HG03064 (cell line): ENCODE results near the gene FOXN1.
A peak's percentile ranks its signal among the peaks of the same experiment; 100 is the strongest.

ENCODE experiments used
- ATAC-seq: cut with Tn5 transposase; IDR thresholded peaks from one replicate; pipeline ENCODE4 v1.9.1; 2021; ENCODE audit warnings: low read depth; ENCODE audit not compliant: unreplicated experiment

FOXN1 gene

DNA sequence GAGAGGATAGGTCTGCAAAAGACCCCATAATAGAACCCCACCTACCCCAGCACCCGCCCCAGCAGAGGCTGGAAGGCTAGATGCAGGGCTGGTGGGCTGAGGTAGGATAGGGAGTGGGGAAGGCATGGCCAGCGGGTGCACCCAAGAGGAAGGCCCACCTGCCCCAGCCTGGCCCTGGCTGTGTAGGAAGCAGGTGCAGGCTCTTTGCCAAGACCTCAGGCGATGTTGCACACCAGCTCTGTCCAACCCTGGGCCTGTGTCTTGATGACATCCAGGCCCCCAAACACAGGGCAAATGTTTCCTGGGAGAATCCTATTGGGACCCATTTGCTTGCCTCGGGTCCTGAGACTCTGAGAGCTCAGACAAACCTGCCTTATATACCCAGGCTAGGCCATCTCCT, 34.1 kb downstream of the FOXN1 start:
- ATAC-seq, result no peak

DNA sequence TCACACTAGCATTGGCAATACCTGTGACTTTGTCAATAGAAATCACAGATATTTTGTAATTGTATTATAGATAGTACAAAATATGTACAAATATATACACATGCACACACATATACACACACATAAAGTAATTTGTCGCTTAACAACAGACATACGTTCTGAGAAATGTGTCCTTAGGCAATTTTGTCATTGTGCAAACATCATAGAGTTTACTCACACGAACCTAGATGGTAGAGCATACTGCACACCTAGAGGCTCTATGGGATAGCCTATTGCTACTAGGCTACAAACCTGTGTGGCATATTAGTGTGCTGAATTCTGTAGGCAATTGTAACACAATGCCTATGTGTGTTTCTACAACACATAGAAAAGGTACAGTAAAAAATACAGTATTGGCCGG, 35.3 kb downstream of the FOXN1 start:
- no peak for ATAC-seq

DNA sequence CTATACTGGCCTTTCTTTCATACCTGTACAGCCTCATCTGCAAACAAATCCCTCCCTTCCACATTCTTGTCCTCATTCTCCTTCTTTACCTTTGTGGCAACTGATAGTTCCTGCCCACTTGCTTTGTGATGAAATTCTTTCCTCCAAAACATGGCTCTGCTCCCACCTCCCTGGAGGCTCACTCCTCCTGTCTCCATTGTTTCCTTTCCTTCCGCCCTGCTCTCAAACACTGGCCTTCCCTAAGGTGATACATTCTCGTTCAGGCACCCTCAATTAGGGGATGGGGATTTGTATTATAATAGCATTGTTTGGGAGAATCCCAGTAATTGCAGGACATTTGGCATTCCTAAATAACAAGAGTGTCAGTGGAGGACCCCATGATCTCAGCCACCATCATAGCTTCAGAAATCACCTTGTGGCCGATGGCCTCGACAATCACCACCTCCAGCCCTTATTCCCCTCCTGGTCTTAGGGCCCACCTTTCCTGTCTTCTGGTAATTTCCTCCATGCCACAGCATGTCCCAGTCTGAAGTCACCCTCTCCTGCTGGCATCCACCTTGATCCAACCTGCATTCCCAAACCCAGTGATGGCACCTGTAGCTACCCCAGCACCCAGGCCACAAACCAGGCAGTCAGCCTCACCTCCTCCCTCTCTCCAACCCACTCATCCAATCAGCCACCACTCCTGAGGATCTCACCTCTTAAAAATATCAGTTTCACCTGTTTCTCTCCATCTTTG, 38.4 kb downstream of the FOXN1 start:
- ATAC-seq, result no peak

DNA sequence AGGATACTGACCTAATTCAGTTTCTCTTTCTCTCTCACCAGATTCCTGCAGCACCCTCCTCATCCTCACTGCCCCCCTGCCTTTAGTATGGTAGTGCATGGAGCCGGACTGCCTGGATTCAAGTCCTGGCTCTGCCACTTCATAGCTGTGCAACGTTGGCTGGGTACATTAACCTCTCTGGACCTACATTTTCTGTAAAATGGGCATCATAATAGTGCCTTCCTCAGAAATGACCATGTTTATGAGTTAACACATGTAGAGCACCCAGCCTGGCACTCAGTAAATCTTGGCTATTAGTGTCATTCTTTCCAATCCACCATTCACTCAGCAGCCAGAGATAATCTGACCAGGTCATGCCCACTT, 39.0 kb downstream of the FOXN1 start:
- ATAC-seq, result no peak

DNA sequence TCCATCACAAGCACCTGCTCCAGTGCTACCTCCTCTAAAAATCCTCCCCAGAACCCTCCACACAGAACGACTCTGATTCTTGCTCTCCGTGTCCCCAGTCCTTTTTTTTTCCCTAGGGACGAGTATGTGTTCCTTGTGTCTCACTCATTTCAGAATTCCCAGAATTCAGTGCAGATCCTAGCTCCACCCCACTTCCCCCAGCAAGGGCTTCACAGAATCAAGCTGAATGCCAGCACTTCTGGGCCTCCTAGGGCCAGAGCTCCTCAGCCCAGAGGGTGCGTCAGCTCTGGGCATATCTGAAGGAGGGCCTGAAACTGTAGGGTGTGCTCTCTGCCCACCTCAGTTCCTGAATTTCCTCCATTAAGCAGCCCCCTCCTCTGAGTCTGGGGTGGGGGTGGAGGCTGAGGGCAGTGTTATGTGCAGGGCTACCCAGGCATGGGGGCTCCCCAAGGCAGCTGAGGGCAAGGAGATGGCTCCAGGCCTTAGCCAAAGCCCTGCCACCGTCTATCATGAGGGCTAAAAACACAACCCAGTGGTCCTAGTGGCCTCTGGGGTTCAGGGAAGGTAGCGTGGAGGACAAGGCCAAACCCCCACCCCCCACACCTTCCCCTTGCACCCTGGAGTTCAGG, 39.8 kb downstream of the FOXN1 start:
- no peak for ATAC-seq

DNA sequence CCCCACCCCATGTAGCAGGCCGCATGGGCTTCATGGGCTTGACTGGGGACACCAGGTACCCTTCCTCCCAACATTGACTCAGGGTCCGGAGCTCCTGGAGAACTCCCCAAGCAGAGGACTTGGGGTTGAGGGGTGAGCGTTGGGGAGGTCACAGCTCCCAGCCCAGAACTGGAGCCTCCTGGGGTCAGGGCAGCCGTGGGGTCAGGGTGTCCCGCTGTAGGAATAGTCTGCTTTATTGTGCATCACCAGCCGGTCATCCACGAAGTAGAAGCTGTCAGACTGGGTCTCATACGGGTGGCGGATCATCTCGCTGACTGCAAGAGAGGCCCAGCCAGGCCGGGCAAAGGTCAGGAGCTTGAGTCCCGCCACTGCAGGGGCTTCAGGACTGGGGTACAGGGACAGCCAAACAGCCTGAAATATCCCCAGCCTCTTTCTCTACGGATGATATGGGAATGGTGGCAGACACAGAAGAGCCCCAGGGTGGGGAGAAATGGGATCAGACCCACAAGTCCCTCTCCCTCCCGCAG, 41.0 kb downstream of the FOXN1 start:
- no peak for ATAC-seq

DNA sequence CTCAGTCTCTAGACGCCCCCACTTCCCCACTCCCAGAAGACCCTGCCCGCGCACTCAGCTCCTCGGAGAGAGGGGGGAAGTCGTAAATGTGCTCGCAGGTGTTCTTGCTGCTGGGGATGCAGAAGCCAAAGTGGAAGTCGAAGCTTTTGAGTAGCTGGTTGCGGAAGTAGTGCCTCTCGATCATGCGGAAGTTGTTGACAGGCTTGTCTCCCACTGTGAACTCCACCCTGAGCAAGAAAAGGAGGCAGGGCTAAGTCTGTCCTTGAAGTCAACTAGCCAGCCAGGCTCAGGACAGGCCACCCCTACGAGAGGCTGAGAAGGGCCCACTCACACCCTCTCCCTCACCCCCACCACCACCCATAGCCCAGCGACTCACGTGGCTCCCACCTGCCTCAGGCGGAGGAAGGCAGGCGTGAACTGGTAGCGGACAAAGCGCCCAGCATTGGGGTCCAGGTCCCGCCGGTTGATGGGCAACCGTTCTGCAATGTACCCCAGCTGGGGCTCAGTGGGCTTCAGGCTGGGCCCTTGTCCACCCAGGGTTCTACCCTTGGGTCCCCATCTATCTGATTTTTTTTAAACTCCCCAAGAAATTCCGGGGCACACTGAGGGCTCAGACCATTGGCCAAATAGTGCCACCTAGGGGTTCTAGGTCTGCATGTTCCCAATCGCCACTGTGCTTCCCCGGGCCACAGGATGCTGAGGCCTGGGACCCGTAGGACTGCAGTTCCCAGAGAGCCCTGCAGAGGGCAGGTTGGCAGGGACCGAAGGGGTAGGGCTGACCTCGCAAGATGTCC, 41.7 kb downstream of the FOXN1 start:
- no peak for ATAC-seq

DNA sequence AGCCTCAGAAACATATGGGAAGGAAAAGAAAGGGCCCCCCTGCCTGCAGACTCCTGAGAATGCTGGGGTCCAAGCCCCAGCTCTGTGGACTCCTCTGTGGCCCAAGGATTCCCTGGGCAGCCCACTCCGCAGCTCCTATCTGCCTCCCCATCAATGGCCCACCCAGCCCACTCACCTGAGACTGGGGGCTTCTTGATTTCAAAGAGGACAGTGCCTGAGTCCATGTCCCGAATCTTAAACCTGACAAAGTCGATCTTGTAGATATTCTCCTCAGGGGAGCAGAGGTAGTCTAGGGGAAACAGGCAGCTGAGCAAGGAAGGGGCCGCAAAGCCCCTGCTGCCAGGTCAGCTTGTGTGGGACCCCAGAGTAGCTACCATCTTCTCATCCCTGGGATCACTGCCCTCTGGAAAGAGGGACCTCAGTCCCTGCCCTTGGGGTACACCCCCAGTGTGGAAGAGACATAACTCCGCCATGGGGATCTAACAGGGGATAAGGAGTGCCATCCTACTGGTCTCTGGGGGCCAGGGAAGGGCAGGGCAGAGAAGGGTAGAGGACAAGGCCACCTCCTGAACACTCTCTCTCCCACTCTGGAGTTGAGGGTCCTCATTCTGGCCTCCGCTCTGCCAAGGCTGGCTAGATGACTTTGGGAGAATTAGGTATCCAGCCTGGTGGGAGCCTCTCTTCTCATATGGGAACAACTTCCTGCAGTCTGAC, 42.4 kb downstream of the FOXN1 start:
- ATAC-seq, result no peak

DNA sequence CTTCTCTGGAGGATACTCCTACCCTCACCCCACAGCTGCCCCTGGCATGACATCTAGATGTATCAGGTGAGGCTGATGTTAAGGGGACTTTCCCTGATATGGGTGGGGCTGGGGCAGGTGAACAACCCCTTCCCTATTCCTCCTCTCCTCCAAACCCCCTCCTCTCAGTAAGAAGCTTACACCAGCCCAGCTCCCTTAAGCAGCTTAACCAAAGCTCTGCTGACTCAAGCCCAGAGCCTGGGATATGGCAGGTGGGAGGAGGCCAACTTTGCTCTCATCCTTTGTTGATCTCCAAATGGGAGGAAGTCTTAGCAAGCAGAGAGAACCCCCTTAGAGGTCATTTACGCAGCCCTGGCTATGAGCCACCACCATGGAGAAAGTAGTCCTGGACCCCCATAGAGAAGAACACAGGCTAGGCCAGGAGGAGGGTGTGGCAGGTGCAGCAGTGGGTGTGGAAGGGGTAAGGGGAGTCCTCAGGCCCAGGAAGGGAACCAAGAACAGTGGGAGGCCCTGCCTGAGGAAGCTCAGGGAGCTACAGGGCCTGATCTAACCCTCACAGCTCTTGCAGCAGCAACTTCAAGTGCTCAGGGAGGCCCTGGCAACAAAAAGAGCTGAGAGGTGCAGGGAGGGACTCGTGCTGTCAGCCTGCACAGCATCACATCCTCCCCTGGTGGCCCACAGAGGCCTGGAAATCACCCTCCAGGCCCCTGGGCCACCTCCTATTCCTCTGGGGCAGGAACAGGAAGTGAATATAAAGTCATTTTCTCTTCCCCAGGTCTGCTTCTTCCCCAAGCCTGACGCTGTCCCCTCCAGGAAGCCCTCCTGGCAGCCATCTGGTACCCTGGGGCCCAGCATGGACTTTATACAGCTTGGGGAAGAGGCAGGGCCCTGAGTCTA, 43.3 kb downstream of the FOXN1 start:
- no peak for ATAC-seq

DNA sequence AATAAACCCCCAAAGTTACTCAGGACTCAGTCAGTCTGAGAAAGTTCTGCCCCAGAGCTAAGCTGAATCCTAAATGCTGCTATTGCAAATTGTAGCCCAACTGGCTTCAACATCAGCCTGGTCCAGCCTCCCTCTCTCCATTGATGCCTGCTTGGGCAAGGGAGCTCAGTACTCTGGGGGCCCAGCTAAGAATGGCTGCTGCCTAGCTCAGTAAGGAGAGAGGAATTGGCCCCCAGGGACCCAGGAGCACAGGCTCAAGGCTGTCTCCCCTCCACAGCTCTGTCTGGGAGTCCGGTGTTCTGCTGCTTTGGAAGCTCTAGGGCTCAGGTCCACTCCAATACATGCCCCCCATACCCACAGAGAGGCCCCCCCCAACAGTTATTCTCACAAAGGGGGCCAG, 44.7 kb downstream of the FOXN1 start:
- ATAC-seq, result no peak

DNA sequence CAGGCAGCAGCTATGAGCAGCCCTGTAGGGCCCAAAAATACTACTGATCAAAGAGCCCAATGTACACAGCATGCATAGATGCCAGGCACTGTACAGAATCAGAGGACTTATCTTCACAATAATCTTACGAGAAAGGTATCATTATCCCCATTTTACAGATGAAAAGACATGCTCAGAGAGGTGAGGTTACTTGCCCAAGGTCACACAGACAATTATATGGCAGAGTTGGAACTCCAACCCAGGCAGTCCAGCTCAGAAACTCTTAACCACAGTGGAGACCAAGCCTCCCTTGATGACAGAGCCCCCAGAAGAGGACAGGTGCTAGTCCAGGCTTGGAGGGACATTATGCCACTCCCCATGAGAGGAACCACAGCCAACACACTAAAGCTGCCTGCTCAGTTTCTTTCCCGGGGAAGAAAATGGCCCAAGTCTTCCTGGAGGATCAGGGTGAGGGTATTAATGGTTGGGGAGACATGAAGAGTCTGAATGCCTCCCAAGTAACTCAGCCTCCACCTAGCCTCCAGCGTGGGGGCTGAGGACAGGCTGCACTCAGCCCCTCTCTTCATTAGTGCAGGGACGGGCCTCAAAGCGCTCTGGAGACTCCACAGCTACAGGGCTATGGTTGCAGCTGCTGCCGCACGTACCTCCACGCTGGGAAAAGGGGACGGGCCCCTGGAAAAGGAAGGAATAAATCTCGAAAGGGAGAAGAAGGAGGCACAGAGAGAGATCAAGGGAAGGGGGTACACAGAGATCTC, 45.5 kb downstream of the FOXN1 start:
- ATAC-seq, result no peak

DNA sequence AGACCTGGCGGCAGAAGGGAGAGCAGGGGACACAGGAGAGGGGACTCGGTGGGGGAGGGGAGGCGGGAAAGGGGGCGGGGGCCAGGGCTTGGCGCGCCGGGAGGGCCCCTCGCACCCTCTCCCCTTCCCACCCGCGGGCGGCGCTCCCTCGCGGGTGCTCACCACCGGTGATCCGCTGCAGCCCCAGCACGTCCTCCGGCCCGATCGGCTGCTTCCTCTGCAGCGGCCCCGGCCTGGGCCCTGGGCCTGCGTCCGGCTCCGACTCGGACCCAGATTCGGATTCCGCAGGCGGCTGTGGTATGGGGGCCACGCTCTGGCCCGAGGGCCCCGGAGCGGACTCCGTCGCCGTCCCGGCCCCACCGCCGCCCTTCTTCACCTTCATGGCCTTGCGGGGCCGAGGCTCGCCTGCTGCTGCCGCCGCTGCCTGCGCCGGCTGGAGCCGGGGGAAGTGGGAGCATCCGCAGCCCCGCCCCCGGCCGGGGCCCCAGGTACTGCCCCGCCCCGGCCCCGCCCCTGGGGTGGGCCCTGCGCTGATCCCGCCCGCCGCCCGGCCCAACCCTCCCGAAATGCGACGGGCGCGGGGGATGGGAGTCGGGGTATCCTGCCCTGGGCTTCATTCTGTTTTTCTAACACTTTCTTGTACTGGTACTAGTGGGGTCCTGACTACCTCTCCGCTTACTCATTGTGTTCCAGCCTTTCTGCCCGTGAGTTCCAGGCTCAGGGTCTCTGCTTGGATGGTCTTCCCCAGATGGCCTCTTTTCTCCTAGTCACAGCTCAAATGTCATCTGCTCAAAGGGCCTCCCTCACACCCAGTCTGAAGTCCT, 46.2 kb downstream of the FOXN1 start, which contains the start of gene UNC119:
TSS of gene UNC119 (minus strand) at position 449 of the 824 bp plus-strand sequence. CDS start at position 382, 67 bp downstream.
- peak; percentile 56 for ATAC-seq

DNA sequence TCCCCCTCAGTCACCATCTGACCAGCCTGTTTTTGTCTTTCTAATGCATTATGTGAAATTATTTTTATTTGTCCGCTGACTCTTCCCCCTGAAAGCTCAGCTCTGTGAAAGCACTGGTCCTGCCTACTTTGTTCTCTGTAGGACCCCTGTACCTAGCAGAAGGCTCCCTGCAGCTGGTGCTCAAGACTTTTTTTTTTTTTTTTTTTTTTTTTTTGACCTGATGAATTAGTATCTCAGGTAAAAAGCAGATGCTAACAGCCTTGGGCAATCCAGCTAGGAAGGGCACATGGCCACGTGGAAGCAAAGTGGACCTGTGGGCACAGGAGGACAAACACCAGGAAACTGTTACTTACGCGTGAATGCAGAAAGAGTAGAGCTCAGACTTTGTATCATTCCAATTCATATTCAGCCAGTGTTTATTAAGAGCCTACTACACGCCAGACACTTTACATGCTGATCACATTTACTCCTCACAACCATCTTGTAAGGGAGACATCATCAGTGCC, 46.9 kb downstream of the FOXN1 start:
- no peak for ATAC-seq

DNA sequence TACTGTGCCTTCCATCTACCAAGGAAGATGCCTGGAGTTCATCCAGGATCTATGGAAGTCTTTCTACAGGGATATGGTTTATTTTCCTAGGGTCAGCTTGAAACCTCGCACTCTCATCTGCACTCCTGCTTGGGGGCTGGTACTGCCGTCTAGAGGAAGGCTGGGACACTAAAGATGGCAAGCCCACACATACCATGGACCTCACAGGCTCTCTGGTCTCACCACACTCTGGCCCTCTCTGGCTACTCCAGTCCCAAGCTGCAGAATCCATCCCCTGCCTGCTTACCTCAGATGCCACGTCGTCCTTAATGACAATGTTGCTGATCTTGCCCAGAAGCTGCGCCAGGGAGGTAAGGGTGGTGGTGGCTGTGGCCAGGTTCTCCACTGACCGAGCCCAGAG, 48.4 kb downstream of the FOXN1 start:
- no peak for ATAC-seq

DNA sequence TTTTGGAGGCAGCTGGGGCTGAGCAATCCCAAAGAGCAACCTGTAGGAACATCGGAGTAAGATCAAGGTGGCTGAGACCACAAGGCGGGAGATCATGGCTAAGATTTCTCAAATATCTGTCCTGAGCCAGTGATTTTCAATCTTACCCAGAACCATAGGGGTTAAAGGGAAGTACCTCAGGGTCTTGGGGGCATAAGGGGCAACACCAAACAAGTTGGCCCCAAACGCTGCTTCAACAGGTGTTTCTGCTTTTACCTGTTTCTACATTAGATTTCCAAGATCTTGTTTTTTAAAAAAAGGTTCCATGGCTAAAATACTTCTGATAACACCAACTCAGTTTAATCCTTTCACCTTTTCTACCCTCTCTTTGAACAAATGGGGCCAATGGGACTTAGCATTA, 48.9 kb downstream of the FOXN1 start:
- no peak for ATAC-seq

DNA sequence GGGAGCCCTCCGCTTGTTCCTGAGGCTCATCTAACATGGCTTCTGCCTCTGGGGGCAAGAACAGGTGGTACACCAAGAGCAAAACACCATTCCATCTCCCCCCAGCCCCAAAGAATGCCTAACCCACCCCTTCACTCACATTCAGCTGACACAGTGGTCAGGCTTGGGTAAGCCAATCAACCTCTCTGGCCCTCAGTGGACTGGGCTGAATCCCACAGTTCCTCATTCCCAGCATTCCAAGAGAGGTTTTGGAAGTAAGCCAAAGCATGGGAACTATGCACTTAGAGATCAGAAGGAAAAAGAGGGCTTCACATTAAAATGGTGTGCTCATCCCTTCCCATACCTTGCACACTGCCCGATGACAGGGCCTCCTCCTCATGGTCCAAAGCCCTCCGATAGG, 57.3 kb downstream of the FOXN1 start:
- ATAC-seq, result no peak

DNA sequence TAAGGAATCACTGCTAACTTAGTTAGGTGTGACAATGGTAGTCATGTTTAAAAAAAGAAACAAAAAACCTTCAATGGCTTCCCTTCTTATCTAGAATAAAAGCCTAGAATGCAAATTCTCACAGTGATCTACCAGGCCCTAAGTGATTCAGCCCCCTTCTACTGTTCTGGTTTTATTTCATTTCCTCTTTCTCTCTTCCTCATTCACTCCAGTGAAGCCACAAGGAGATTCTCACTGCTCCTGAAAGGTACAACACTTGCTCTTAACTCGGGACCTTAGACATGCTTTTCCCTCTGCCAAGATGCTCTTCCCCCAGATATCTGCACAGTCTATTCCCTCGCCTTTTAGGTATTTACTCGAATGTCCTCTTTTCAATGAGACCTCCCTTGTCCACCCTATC, 61.5 kb downstream of the FOXN1 start:
- no peak for ATAC-seq

DNA sequence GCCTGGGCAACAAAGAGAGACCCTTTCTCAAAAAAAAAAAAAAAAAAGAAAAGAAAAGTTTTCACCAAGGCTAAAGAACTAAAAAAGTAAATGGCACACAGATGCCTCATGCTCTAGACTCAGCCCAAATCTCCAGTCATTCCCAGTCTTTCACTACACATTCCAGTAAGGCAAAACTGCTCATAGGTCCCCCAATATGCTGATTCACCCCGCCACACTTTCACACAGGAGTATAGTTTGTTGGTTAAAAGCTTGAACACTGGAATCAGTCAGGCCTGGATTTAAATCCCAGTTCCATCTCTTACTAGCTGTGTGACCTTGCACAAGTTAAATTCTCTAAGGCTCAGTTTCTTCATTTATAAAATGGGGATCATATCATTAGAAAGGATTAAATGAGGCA, 63.3 kb downstream of the FOXN1 start:
- no peak for ATAC-seq
